K562 (cell line): ENCODE data around the gene ZSWIM8. TPM values are rescaled to one million over a fixed set of nuclear protein-coding genes. Genes with fewer than 3 reads are reported as not detected.

ENCODE experiments used
- BRD4 ChIP-seq: fragments of 200-600 bp; sonication (generic); IDR thresholded peaks from 2 replicates; pipeline ENCODE4 v1.6.1; 2017; ENCODE audit warnings: inconsistent platforms
- C11orf30 ChIP-seq: fragments of 450-650 bp; IDR thresholded peaks from 2 replicates; pipeline ENCODE4 v1.6.1; 2016; ENCODE audit warnings: low read depth, mild to moderate bottlenecking
- CBX1 ChIP-seq: sonication (generic); IDR thresholded peaks from 2 replicates; pipeline ENCODE4 v1.6.1; 2016; ENCODE audit warnings: antibody characterized with exemption, low read depth, mild to moderate bottlenecking
- CREB1 ChIP-seq, 2 experiments: sonication (generic) in 1 of 2; formaldehyde crosslinking in 1 of 2; IDR thresholded peaks; 2 replicates each; pipeline versions ENCODE4 v1.6.1 to v1.8.0; 2012 to 2022; ENCODE audit warnings: inconsistent platforms in 1 of 2, mild to moderate bottlenecking in 1 of 2, missing genetic modification reagents in 1 of 2, moderate library complexity in 1 of 2
- DIDO1 ChIP-seq: fragments of 450-650 bp; IDR thresholded peaks from 2 replicates; pipeline ENCODE4 v1.6.1; 2016; ENCODE audit warnings: low read depth, missing biosample characterization, missing genetic modification characterization
- ELF2 ChIP-seq: fragments of 250-450 bp; sonication (Bioruptor Pico); IDR thresholded peaks from 2 replicates; pipeline ENCODE4 v1.5.0; 2021; ENCODE audit warnings: mild to moderate bottlenecking
- EP400 ChIP-seq: fragments of 450-650 bp; IDR thresholded peaks from 2 replicates; pipeline ENCODE4 v1.6.1; 2017; ENCODE audit warnings: antibody characterized with exemption, mild to moderate bottlenecking, moderate library complexity
- FOXJ2 ChIP-seq: fragments of 200-800 bp; sonication (Bioruptor generic); IDR thresholded peaks from 2 replicates; pipeline ENCODE4 v1.6.1; 2016; ENCODE audit warnings: missing genetic modification characterization, missing compliant biosample characterization
- FOXJ3 ChIP-seq: sonication (generic); formaldehyde crosslinking; IDR thresholded peaks from 2 replicates; pipeline ENCODE4 v1.4.0; 2020; ENCODE audit warnings: mild to moderate bottlenecking, missing genetic modification reagents
- GABPB1 ChIP-seq: sonication (generic); formaldehyde crosslinking; IDR thresholded peaks from 2 replicates; pipeline ENCODE4 v1.8.0; 2022; ENCODE audit warnings: mild to moderate bottlenecking, missing genetic modification reagents
- GATA2 ChIP-seq: sonication (generic); formaldehyde crosslinking; IDR thresholded peaks from 2 replicates; pipeline ENCODE4 v1.4.0; 2020; ENCODE audit warnings: mild to moderate bottlenecking, missing genetic modification reagents
- GATAD2B ChIP-seq: fragments of 450-650 bp; IDR thresholded peaks from 2 replicates; pipeline ENCODE4 v1.6.1; 2017; ENCODE audit warnings: mild to moderate bottlenecking, borderline replicate concordance
- HDGF ChIP-seq: fragments of 450-650 bp; IDR thresholded peaks from 2 replicates; pipeline ENCODE4 v1.6.1; 2016
- HIVEP1 ChIP-seq: fragments of 250-450 bp; sonication (Bioruptor Pico); IDR thresholded peaks from 2 replicates; pipeline ENCODE4 v1.4.0; 2020; ENCODE audit warnings: mild to moderate bottlenecking
- HMG20B ChIP-seq: fragments of 250-450 bp; sonication (Bioruptor Pico); IDR thresholded peaks from 2 replicates; pipeline ENCODE4 v1.5.0; 2021; ENCODE audit warnings: mild to moderate bottlenecking
- KHSRP ChIP-seq: fragments of 450-650 bp; IDR thresholded peaks from 2 replicates; pipeline ENCODE4 v1.6.1; 2017
- MAFF ChIP-seq: IDR thresholded peaks from 2 replicates; pipeline ENCODE4 v1.6.1; 2012; ENCODE audit warnings: low read length, improper control_type of control experiment
- MCM7 ChIP-seq, 2 experiments: fragments of 450-650 bp; IDR thresholded peaks; 2 replicates each; pipeline ENCODE4 v1.6.1; 2016 to 2018
- NBN ChIP-seq: fragments of 450-650 bp; IDR thresholded peaks from 2 replicates; pipeline ENCODE4 v1.6.1; 2016; ENCODE audit warnings: low read depth, mild to moderate bottlenecking
- PHF21A ChIP-seq: fragments of 450-650 bp; IDR thresholded peaks from 2 replicates; pipeline ENCODE4 v1.6.1; 2017; ENCODE audit warnings: low read depth, borderline replicate concordance
- POLR2AphosphoS2 ChIP-seq: IDR thresholded peaks from 2 replicates; pipeline ENCODE4 v1.6.1; 2012; ENCODE audit warnings: low read length, improper control_type of control experiment
- YY1 ChIP-seq, 3 experiments: IDR thresholded peaks; 2 replicates each; pipeline ENCODE4 v1.6.1; 2011; ENCODE audit warnings: low read length in 2 of 3, mild to moderate bottlenecking in 2 of 3, moderate library complexity in 2 of 3, borderline replicate concordance in 1 of 3, control low read depth in 1 of 3, low read depth in 1 of 3; ENCODE audit not compliant: insufficient read depth in 3 of 3, insufficient replicate concordance in 2 of 3, control insufficient read depth in 1 of 3, insufficient read length in 1 of 3; ENCODE audit errors: extremely low read depth in 1 of 3
- ZFPM2 ChIP-seq: fragments of 250-450 bp; sonication (Bioruptor Pico); IDR thresholded peaks from 2 replicates; pipeline ENCODE4 v1.5.1; 2022; ENCODE audit warnings: mild to moderate bottlenecking
- polyA plus RNA-seq, 8 experiments: library from polyadenylated mRNA; depleted of rRNA in 4 of 8; stranded (reverse) in 5 of 8; unstranded in 3 of 8; fragments of >200 nt; fragmentation: Nextera tagmentation in 2 of 8; fragmentation: Illumina TruSeq in 1 of 8; extraction: Ambion mirVana in 2 of 8; extraction: Trizol in 1 of 8; gene quantifications; 2 replicates each; pipeline versions ENCODE4 v1.2.1 to v1.2.3, GENCODE V29; 2011 to 2014; ENCODE audit warnings: inconsistent platforms in 1 of 8, missing spikeins in 1 of 8
- total RNA-seq, 7 experiments: library from RNA; depleted of rRNA in 6 of 7; stranded (reverse); fragments of >200 nt in 6 of 7; fragmentation: Illumina TruSeq in 2 of 7; extraction: Trizol in 2 of 7; gene quantifications; 2 replicates each; pipeline versions ENCODE4 v1.2.1 to v1.2.3, GENCODE V29; 2011 to 2021; ENCODE audit warnings: low replicate concordance in 1 of 7
- TF ChIP-seq, protein P1 (sequence below), 3 experiments: fragments of 200-800 bp in 1 of 3; fragments of 250-450 bp in 1 of 3; fragments of 450-650 bp in 1 of 3; sonication (Bioruptor Pico) in 1 of 3; sonication (Bioruptor generic) in 1 of 3; formaldehyde crosslinking in 1 of 3; IDR thresholded peaks; 2 replicates each; pipeline versions ENCODE4 v1.6.1 to v1.8.0; 2016 to 2022; ENCODE audit warnings: mild to moderate bottlenecking in 2 of 3, missing genetic modification characterization in 2 of 3, missing compliant biosample characterization in 1 of 3, moderate library complexity in 1 of 3
- TF ChIP-seq, protein P2 (sequence below), 2 experiments: fragments of 450-650 bp; conservative IDR thresholded peaks; 2 replicates each; pipeline ENCODE4 v1.6.1; 2017; ENCODE audit warnings: mild to moderate bottlenecking in 2 of 2, moderate library complexity in 2 of 2
- TF ChIP-seq, protein P3 (sequence below): fragments of 250-450 bp; sonication (Bioruptor Pico); IDR thresholded peaks from 2 replicates; pipeline ENCODE4 v1.8.0; 2021; ENCODE audit warnings: moderate library complexity, mild to moderate bottlenecking, inconsistent platforms

The ZSWIM8 gene
- total and polyA plus RNA-seq, 9 of the 15 experiments (the other 6 are each of a cell fraction or from before 2014, with no cell fraction given), result 5.6 to 47.8 (median 26.7) TPM

GRCh38 chr10:73785211-73785720, at the start of gene ZSWIM8 (continued):
- TF ChIP-seq, protein P1, sequence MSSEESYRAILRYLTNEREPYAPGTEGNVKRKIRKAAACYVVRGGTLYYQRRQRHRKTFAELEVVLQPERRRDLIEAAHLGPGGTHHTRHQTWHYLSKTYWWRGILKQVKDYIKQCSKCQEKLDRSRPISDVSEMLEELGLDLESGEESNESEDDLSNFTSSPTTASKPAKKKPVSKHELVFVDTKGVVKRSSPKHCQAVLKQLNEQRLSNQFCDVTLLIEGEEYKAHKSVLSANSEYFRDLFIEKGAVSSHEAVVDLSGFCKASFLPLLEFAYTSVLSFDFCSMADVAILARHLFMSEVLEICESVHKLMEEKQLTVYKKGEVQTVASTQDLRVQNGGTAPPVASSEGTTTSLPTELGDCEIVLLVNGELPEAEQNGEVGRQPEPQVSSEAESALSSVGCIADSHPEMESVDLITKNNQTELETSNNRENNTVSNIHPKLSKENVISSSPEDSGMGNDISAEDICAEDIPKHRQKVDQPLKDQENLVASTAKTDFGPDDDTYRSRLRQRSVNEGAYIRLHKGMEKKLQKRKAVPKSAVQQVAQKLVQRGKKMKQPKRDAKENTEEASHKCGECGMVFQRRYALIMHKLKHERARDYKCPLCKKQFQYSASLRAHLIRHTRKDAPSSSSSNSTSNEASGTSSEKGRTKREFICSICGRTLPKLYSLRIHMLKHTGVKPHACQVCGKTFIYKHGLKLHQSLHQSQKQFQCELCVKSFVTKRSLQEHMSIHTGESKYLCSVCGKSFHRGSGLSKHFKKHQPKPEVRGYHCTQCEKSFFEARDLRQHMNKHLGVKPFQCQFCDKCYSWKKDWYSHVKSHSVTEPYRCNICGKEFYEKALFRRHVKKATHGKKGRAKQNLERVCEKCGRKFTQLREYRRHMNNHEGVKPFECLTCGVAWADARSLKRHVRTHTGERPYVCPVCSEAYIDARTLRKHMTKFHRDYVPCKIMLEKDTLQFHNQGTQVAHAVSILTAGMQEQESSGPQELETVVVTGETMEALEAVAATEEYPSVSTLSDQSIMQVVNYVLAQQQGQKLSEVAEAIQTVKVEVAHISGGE (CRISPR knock-in tag; IDR thresholded peaks at IDR 0.05), result peak in 2 of 3 experiments; percentile 49 to 93; a peak in 3 of 6 replicates
- TF ChIP-seq, protein P2, sequence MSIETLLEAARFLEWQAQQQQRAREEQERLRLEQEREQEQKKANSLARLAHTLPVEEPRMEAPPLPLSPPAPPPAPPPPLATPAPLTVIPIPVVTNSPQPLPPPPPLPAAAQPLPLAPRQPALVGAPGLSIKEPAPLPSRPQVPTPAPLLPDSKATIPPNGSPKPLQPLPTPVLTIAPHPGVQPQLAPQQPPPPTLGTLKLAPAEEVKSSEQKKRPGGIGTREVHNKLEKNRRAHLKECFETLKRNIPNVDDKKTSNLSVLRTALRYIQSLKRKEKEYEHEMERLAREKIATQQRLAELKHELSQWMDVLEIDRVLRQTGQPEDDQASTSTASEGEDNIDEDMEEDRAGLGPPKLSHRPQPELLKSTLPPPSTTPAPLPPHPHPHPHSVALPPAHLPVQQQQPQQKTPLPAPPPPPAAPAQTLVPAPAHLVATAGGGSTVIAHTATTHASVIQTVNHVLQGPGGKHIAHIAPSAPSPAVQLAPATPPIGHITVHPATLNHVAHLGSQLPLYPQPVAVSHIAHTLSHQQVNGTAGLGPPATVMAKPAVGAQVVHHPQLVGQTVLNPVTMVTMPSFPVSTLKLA (conservative IDR thresholded peaks at IDR 0.05), result peak; percentile 94 to 98
- peak; percentile 82; the same call in 1 of the 2 replicates for TF ChIP-seq NBN
- no peak for TF ChIP-seq HMG20B (CRISPR knock-in tag)
- TF ChIP-seq YY1 (IDR thresholded peaks at IDR 0.05; ENCODE audit: borderline replicate concordance in 1 of 3, control insufficient read depth in 1 of 3, extremely low read depth in 1 of 3, insufficient read depth in 3 of 3, insufficient read length in 1 of 3, insufficient replicate concordance in 2 of 3, low read depth in 1 of 3, low read length in 2 of 3), result peak in 2 of 3 experiments; percentile 75 to 87
- TF ChIP-seq POLR2AphosphoS2, result peak; percentile 94
- peak; percentile 72; the same call in 1 of the 2 replicates for TF ChIP-seq GATAD2B
- 0 out of 2 replicates have a peak, but pooled peaks have one; percentile 39 for TF ChIP-seq CBX1
- TF ChIP-seq EP400, result peak; percentile 97
- peak; percentile 88 for TF ChIP-seq ELF2 (CRISPR knock-in tag)
- TF ChIP-seq ZFPM2 (CRISPR knock-in tag), result peak; percentile 72; the same call in 1 of the 2 replicates
- TF ChIP-seq FOXJ3 (CRISPR knock-in tag), result no peak
- TF ChIP-seq HDGF, result no peak
- TF ChIP-seq KHSRP, result no peak
- no peak for TF ChIP-seq GATA2 (CRISPR knock-in tag)
- no peak; the same call in 1 of the 2 replicates for TF ChIP-seq HIVEP1
- peak; percentile 92 for TF ChIP-seq C11orf30
- TF ChIP-seq, protein P3, sequence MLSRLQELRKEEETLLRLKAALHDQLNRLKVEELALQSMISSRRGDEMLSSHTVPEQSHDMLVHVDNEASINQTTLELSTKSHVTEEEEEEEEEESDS, result no peak
- TF ChIP-seq PHF21A, result no peak
- peak; percentile 48; the same call in 1 of the 2 replicates for TF ChIP-seq CREB1 (IDR thresholded peaks at IDR 0.05)
- 0 out of 2 replicates have a peak, but pooled peaks have one; percentile 30 for TF ChIP-seq CREB1 (CRISPR knock-in tag; IDR thresholded peaks at IDR 0.05)
- no peak for TF ChIP-seq MCM7 (IDR thresholded peaks at IDR 0.05)
- TF ChIP-seq DIDO1 (tag), result peak; percentile 92
- no peak for TF ChIP-seq BRD4
- peak; percentile 99 for TF ChIP-seq GABPB1
- no peak; the same call in 1 of the 2 replicates for TF ChIP-seq MAFF
- peak; percentile 95 for TF ChIP-seq FOXJ2 (tag)
